ENCODE measurements around the gene ABTB2. TPM values are rescaled to one million over a fixed set of nuclear protein-coding genes. Genes with fewer than 3 reads are reported as not detected.

Gene ABTB2
- total RNA-seq, 4 donors from 2014 or later, result 2.9 to 8.2 (median 6.6) TPM

GRCh38 chr11:34266090-34266912 is 91.5 kb downstream of the ABTB2 start:
- Histone ChIP-seq H3K4me1 (peaks cover 0 to 16% of the 10 kb centered on the region in 2 donors), H3K36me3 (no peaks in the 10 kb centered on the region), H3K27ac (peak overlapping the region; percentile 82), H3K9me3 (no peaks in the 10 kb centered on the region), H3K27me3 (no peaks in the 10 kb centered on the region), H3K4me3 (no peak overlapping the region)
- peak; percentile 65 to 91 for DNase-seq
- intact Hi-C loops (cut with DNase I; ENCODE audit: low total_unique reads), result loop anchor here (10.0 kb wide), 1 partner anchor 78 kb away; no protein-coding TSS in a partner anchor
- no peak for TF ChIP-seq POLR2A (IDR thresholded peaks at IDR 0.05)
- no peak for TF ChIP-seq CTCF (IDR thresholded peaks at IDR 0.05)

DNA sequence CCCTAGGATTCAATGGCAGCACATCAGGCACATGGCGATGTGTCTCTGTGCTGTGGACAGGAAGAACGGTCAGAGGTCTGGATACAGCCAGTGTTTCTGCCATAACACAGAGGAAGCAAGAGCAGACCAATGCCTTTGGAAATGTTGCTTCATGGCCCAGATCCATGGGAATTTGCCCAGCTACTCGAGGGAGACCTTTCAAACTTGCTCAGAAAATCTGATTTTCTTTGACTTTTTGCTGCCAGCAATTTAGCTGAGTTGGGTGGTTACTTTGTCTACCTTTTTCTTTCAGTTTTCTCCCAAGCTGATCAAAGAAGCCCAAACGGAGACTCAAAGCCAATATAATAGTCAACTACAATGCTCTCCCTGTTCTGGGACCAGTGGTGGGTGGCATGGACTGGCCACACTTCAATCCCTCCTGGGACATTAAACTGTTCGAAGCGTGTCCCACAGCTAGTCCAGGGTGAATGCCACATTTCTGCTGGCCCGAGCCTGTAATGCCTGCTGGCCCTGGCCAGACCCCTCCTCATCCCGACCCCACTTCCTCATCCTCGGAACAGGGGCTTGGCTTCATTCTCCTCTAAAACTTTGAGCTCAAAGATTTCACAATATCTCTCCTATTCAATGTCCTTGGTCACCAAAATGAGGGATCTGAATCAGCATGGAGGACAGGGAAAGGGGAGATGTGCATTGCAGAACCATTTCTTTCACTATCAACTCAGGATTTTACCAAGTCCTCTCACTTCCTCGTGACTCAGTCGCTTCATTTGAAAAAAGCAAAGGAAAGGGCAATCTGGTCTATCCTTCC is 93.3 kb downstream of the ABTB2 start:
- TF ChIP-seq POLR2A (IDR thresholded peaks at IDR 0.05) (no peak), CTCF (IDR thresholded peaks at IDR 0.05) (no peak)
- no peak overlapping the region for H3K4me3 ChIP-seq
- H3K27ac ChIP-seq, result peak overlapping the region; percentile 82
- H3K4me1 ChIP-seq, result peaks cover 0 to 16% of the 10 kb centered on the region in 2 donors
- no peak for DNase-seq
- no peaks in the 10 kb centered on the region for H3K36me3 ChIP-seq
- intact Hi-C loops (cut with DNase I; ENCODE audit: low total_unique reads), result loop anchor here (10.0 kb wide), 1 partner anchor 80 kb away; no protein-coding TSS in a partner anchor
- H3K27me3 ChIP-seq, result no peaks in the 10 kb centered on the region
- H3K9me3 ChIP-seq, result no peaks in the 10 kb centered on the region

GRCh38 chr11:34263441-34264091 is 94.2 kb downstream of the ABTB2 start:
- DNase-seq, result peak; percentile 76 to 82
- TF ChIP-seq CTCF (IDR thresholded peaks at IDR 0.05) (no peak), POLR2A (IDR thresholded peaks at IDR 0.05) (peak in 1 of 2 donors; percentile 14)
- Histone ChIP-seq H3K4me1 (peaks cover 0 to 16% of the 10 kb centered on the region in 2 donors), H3K9me3 (no peaks in the 10 kb centered on the region), H3K4me3 (no peak overlapping the region), H3K27me3 (no peaks in the 10 kb centered on the region), H3K27ac (peak overlapping the region; percentile 53 to 82), H3K36me3 (no peaks in the 10 kb centered on the region)
- intact Hi-C loops (cut with DNase I; ENCODE audit: low total_unique reads), result loop anchor here (10.0 kb wide), 1 partner anchor 81 kb away; no protein-coding TSS in a partner anchor

- no peak for DNase-seq
- Histone ChIP-seq H3K27me3 (no peaks in the 10 kb centered on the region), H3K9me3 (no peaks in the 10 kb centered on the region), H3K36me3 (no peaks in the 10 kb centered on the region), H3K4me3 (no peak overlapping the region), H3K27ac (peak overlapping the region in 1 of 2 donors; percentile 82), H3K4me1 (peaks cover 0 to 16% of the 10 kb centered on the region in 2 donors)
- intact Hi-C loops (cut with DNase I; ENCODE audit: low total_unique reads), result loop anchor here (10.0 kb wide), 1 partner anchor 82 kb away; no protein-coding TSS in a partner anchor
- TF ChIP-seq CTCF (IDR thresholded peaks at IDR 0.05) (no peak), POLR2A (IDR thresholded peaks at IDR 0.05) (no peak)
Observed at GRCh38 chr11:34262531-34263081, 95.2 kb downstream of the ABTB2 start.
